Fibroblast of villous mesenchyme (primary cell): ENCODE results near the gene HHATL. TPM values are rescaled to one million over a fixed set of nuclear protein-coding genes. Genes with fewer than 3 reads are reported as not detected.
A peak's percentile ranks its signal among the peaks of the same experiment; 100 is the strongest.

Experiments used
- DNase-seq: peaks from one replicate; pipeline ENCODE4 v3.0.0-alpha.2; 2010; ENCODE audit warnings: low read depth
- H3K4me3 ChIP-seq: 2 replicates; pipeline ENCODE4 v1.5.1; 2011; ENCODE audit warnings: low read depth, mild to moderate bottlenecking, low read length
- total RNA-seq: library from RNA; depleted of rRNA; stranded (reverse); fragments of >200 nt; gene quantifications from 2 replicates; pipeline ENCODE4 v1.2.3, GENCODE V29; 2012
- TF ChIP-seq, protein P1 (sequence below): IDR thresholded peaks from 2 replicates; pipeline ENCODE4 v1.5.1; 2012; ENCODE audit warnings: low read depth, mild to moderate bottlenecking, low read length; ENCODE audit not compliant: insufficient read depth

HHATL gene
- total RNA-seq, 1 donor: not detected

DNA sequence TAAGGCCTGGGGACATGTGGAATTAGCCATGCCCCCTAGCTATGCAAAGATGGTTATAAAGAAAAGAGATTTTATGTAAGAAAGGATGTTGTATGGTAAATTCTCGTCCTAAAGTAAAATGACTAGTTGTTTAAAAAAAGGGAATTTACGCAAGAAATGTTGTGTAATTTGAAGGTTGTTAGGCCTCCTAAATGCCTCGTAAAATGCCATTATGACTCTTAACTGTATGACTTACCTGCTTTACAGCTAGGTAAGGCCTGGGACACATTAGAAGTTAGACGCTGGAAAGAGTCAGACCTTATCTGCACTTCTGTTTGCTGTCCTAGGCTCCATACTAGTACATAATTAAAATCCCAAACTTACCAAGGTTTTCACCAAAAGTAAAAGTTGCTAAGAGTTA lies 17.5 kb upstream of the HHATL start:
- H3K4me3 ChIP-seq: no peak overlapping the region
- TF ChIP-seq, protein P1, sequence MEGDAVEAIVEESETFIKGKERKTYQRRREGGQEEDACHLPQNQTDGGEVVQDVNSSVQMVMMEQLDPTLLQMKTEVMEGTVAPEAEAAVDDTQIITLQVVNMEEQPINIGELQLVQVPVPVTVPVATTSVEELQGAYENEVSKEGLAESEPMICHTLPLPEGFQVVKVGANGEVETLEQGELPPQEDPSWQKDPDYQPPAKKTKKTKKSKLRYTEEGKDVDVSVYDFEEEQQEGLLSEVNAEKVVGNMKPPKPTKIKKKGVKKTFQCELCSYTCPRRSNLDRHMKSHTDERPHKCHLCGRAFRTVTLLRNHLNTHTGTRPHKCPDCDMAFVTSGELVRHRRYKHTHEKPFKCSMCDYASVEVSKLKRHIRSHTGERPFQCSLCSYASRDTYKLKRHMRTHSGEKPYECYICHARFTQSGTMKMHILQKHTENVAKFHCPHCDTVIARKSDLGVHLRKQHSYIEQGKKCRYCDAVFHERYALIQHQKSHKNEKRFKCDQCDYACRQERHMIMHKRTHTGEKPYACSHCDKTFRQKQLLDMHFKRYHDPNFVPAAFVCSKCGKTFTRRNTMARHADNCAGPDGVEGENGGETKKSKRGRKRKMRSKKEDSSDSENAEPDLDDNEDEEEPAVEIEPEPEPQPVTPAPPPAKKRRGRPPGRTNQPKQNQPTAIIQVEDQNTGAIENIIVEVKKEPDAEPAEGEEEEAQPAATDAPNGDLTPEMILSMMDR: no peak
- no peak for DNase-seq

- no peak overlapping the region for H3K4me3 ChIP-seq
- DNase-seq: no peak
- TF ChIP-seq, protein P1: no peak
Measured at GRCh38 chr3:42719002-42719401, 16.4 kb upstream of the HHATL start.

GRCh38 chr3:42718338-42718737 lies 15.7 kb upstream of the HHATL start:
- TF ChIP-seq, protein P1: no peak
- DNase-seq: no peak
- no peak overlapping the region for H3K4me3 ChIP-seq

GRCh38 chr3:42717306-42717705 lies 14.7 kb upstream of the HHATL start:
- no peak overlapping the region for H3K4me3 ChIP-seq
- DNase-seq: peak; percentile 10
- TF ChIP-seq, protein P1: no peak

DNA sequence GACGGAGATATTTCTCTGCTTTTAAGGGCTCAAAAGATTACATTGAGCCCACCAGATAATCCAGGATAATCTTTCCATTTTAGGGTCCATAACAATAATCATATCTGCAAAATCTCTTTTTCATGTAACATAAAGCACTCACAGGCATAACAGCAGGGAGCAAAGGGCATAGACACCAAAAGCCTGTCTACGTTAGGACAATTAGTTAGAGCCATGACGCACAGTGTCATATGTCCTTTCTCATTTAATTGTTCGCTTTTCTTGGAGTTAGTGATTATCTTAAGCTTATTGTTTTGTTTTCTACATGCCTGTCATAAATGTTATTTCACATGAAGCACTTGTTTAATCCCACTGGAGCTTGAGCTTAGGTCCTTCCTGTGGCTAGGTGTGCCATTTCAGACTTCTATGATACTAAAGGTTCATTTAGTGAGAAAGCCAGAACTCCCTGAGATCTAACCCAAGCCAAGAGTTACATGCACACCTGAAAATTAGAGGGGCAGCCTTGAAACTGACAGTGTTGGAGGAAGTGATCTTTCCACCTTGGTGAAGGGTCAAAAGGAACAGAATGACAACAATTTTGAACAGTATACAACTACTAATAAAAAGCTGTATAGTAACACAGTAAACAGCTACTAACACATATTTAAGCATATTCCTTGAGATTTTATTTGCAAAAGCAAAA lies 11.7 kb upstream of the HHATL start:
- no peak overlapping the region for H3K4me3 ChIP-seq
- TF ChIP-seq, protein P1: no peak
- no peak for DNase-seq

GRCh38 chr3:42713747-42714146 lies 11.1 kb upstream of the HHATL start:
- TF ChIP-seq, protein P1: no peak
- no peak overlapping the region for H3K4me3 ChIP-seq
- DNase-seq: no peak
